ENCODE results near the gene COX6B1.

GRCh38 chr19:35689836-35690235 lies 41.7 kb downstream of the COX6B1 start:
- no peak for TF ChIP-seq CTCF (IDR thresholded peaks at IDR 0.05)
- TF ChIP-seq POLR2A (IDR thresholded peaks at IDR 0.05): no peak

Measured in Peyer's patch (tissue), 4 donors.